DND-41 (cell line): Measurements from ENCODE around the gene ABCC9.

Experiments
- ATAC-seq: fragments of 200-7000 bp; cut with Tn5 transposase; 3 replicates; pipeline ENCODE4 v1.9.1; 2021; ENCODE audit warnings: low read depth; ENCODE audit not compliant: insufficient read depth
- DNase-seq: peaks from one replicate; pipeline ENCODE4 v3.0.0-alpha.2; 2020
- H2AFZ ChIP-seq: 2 replicates; pipeline ENCODE4 v1.6.0; 2012; ENCODE audit warnings: low read depth, low read length
- H3K27ac ChIP-seq: 2 replicates; pipeline ENCODE4 v1.5.1; 2012; ENCODE audit warnings: low read length, inconsistent platforms
- H3K27me3 ChIP-seq: fragments of 200-600 bp; sonication (generic); 2 replicates; pipeline ENCODE4 v1.6.0; 2012; ENCODE audit warnings: low read length, mild to moderate bottlenecking, inconsistent platforms; ENCODE audit not compliant: insufficient read depth, poor library complexity
- H3K36me3 ChIP-seq: 2 replicates; pipeline ENCODE4 v1.5.1; 2012; ENCODE audit warnings: low read length, inconsistent platforms; ENCODE audit not compliant: insufficient read depth
- H3K4me1 ChIP-seq: 2 replicates; pipeline ENCODE4 v1.5.1; 2012; ENCODE audit warnings: mild to moderate bottlenecking, low read length; ENCODE audit not compliant: insufficient read depth
- H3K4me2 ChIP-seq: 2 replicates; pipeline ENCODE4 v1.6.0; 2012; ENCODE audit warnings: mild to moderate bottlenecking, moderate library complexity, low read length, inconsistent platforms; ENCODE audit not compliant: insufficient read depth
- H3K4me3 ChIP-seq, 2 experiments: fragments of 200-600 bp in 1 of 2; shearing (Covaris generic) in 1 of 2; 2 replicates each; pipeline ENCODE4 v1.5.1; 2012 to 2016; ENCODE audit warnings: inconsistent platforms in 2 of 2, low read length in 2 of 2, mild to moderate bottlenecking in 2 of 2, low read depth in 1 of 2, moderate library complexity in 1 of 2
- H3K79me2 ChIP-seq: 2 replicates; pipeline ENCODE4 v1.6.0; 2012; ENCODE audit warnings: low read length, inconsistent platforms; ENCODE audit not compliant: insufficient read depth
- H3K9ac ChIP-seq: 2 replicates; pipeline ENCODE4 v1.6.0; 2012; ENCODE audit warnings: low read depth, mild to moderate bottlenecking, inconsistent platforms, low read length, moderate library complexity
- H3K9me3 ChIP-seq: 2 replicates; pipeline ENCODE4 v1.5.1; 2012; ENCODE audit warnings: low read length, moderate library complexity, mild to moderate bottlenecking, inconsistent platforms; ENCODE audit not compliant: insufficient read depth, severe bottlenecking
- H4K20me1 ChIP-seq: 2 replicates; pipeline ENCODE4 v1.6.0; 2012; ENCODE audit warnings: low read length; ENCODE audit not compliant: insufficient read depth
- CTCF ChIP-seq: IDR thresholded peaks from 2 replicates; pipeline ENCODE4 v1.5.1; 2012; ENCODE audit warnings: borderline replicate concordance, low read length, moderate library complexity, mild to moderate bottlenecking; ENCODE audit not compliant: poor library complexity, severe bottlenecking; ENCODE audit errors: extremely low read depth
- EZH2 ChIP-seq: IDR thresholded peaks from 3 replicates; pipeline ENCODE4 v1.6.1; 2012; ENCODE audit warnings: borderline replicate concordance, low read depth, mild to moderate bottlenecking, moderate library complexity, low read length, inconsistent platforms; ENCODE audit not compliant: severe bottlenecking

Gene ABCC9

DNA sequence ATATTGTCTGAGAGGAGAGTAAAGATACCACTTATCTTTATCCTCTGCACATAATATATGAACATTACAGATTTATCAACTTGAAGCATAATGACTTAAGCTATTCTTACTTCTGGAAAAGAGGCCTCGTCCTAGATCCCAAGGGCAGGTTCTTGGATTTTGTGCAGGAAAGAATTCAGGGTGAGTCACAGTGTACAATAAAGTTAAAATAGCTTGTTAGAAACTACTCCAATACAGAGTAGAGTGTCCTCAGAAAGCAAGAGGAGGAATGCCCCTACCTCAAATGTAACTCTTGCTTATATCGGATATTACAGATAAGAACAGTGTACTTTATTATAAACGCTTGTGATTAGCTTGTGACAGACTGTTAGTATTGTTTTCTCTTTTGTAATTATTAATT is 41.9 kb upstream of the ABCC9 start:
- DNase-seq: no peak
- Histone ChIP-seq H3K4me3 (no peak overlapping the region), H3K27ac (no peak overlapping the region), H3K79me2 (no peaks in the 10 kb centered on the region), H3K4me1 (no peaks in the 10 kb centered on the region), H3K4me2 (no peak overlapping the region), H3K36me3 (no peaks in the 10 kb centered on the region), H3K9ac (no peak overlapping the region), H3K27me3 (peaks cover 3% of the 10 kb centered on the region), H4K20me1 (no peaks in the 10 kb centered on the region), H2AFZ (no peak overlapping the region), H3K9me3 (no peaks in the 10 kb centered on the region)
- no peak for ATAC-seq
- no peak for TF ChIP-seq CTCF
- TF ChIP-seq EZH2: no peak

DNA sequence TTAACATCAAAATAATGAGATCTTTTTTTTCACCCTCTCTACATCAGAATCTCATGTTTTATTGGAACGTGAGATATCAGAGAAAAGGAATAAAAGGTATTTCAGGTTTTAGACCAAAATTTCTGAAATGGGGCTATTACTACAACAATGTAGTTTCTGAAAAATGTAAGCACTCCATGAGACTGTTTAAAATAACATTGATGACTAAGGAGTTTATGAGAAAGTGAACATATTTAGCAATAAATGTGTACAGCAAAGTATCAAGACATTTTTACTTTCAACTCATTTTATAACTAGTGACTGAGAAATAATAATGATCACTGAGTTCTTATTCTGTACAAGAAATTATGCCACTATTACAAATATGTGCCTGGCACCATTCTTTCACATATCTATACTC is 39.3 kb upstream of the ABCC9 start:
- Histone ChIP-seq H3K9ac (no peak overlapping the region), H3K79me2 (no peaks in the 10 kb centered on the region), H4K20me1 (no peaks in the 10 kb centered on the region), H3K27me3 (peaks cover 3% of the 10 kb centered on the region), H3K27ac (no peak overlapping the region), H3K36me3 (no peaks in the 10 kb centered on the region), H2AFZ (no peak overlapping the region), H3K9me3 (no peaks in the 10 kb centered on the region), H3K4me3 (no peak overlapping the region), H3K4me2 (no peak overlapping the region), H3K4me1 (no peaks in the 10 kb centered on the region)
- no peak for ATAC-seq
- DNase-seq: no peak
- TF ChIP-seq CTCF (no peak), EZH2 (no peak)

DNA sequence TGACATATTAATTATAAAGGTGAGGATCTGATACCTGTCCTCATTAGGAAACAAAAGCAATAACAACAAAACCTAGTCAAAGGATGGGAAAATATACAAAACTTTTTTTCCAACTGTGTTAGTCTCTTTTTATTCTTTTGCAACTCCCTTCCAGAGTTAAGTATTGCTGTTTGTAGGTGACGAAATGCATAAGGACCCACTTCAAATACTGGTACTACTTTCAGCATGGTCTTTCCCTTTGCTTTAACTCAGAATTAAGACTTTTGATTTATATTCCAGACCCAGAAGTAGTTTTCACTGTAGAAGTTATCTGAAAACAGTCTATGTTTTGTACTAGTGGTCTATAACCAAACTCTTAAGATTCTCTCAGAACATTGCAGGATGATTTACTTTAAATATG is 34.1 kb upstream of the ABCC9 start:
- H4K20me1 ChIP-seq: no peaks in the 10 kb centered on the region
- DNase-seq: no peak
- H3K9me3 ChIP-seq: no peaks in the 10 kb centered on the region
- no peaks in the 10 kb centered on the region for H3K36me3 ChIP-seq
- peaks cover 3% of the 10 kb centered on the region for H3K27me3 ChIP-seq
- H3K79me2 ChIP-seq: no peaks in the 10 kb centered on the region
- H3K9ac ChIP-seq: no peak overlapping the region
- no peak overlapping the region for H3K27ac ChIP-seq
- ATAC-seq: no peak
- H3K4me1 ChIP-seq: no peaks in the 10 kb centered on the region
- no peak overlapping the region for H2AFZ ChIP-seq
- H3K4me2 ChIP-seq: no peak overlapping the region
- H3K4me3 ChIP-seq: no peak overlapping the region
- no peak for TF ChIP-seq EZH2
- TF ChIP-seq CTCF: no peak

GRCh38 chr12:21973221-21973620 is 32.0 kb upstream of the ABCC9 start:
- DNase-seq: no peak

More at GRCh38 chr12:21973221-21973620, 32.0 kb upstream of the ABCC9 start:
- Histone ChIP-seq H3K4me3 (no peak overlapping the region), H3K79me2 (no peaks in the 10 kb centered on the region), H3K27ac (no peak overlapping the region), H4K20me1 (no peaks in the 10 kb centered on the region), H3K9me3 (no peaks in the 10 kb centered on the region), H2AFZ (no peak overlapping the region), H3K36me3 (no peaks in the 10 kb centered on the region), H3K27me3 (no peaks in the 10 kb centered on the region), H3K4me2 (no peak overlapping the region), H3K9ac (no peak overlapping the region), H3K4me1 (no peaks in the 10 kb centered on the region)
- no peak for TF ChIP-seq EZH2
- ATAC-seq: no peak
